ENCODE measurements around the gene WNT16.

DNA sequence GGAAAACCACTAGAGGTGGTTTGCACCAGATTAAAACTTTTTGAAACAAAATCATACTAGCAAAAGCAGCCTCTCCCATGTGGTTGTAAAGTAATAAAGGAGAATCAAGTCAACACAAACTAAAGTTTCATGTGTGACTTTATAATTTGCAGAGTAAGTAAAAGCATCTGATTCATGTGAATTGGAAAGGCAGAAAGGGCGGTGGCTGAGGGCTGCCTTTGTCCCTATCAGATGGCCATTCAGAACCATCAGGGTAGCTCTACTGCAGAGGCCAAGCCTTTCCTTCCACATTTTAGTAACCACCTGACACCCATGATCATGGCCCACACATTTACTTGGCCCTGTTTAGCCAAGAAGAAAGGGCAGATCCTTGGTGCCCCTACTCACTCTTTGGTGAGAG lies 15.7 kb downstream of the WNT16 start:
- TF ChIP-seq, protein P1, sequence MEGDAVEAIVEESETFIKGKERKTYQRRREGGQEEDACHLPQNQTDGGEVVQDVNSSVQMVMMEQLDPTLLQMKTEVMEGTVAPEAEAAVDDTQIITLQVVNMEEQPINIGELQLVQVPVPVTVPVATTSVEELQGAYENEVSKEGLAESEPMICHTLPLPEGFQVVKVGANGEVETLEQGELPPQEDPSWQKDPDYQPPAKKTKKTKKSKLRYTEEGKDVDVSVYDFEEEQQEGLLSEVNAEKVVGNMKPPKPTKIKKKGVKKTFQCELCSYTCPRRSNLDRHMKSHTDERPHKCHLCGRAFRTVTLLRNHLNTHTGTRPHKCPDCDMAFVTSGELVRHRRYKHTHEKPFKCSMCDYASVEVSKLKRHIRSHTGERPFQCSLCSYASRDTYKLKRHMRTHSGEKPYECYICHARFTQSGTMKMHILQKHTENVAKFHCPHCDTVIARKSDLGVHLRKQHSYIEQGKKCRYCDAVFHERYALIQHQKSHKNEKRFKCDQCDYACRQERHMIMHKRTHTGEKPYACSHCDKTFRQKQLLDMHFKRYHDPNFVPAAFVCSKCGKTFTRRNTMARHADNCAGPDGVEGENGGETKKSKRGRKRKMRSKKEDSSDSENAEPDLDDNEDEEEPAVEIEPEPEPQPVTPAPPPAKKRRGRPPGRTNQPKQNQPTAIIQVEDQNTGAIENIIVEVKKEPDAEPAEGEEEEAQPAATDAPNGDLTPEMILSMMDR (IDR thresholded peaks at IDR 0.05; ENCODE audit: low read depth, low read length, poor library complexity, severe bottlenecking) = no peak
- no peak for TF ChIP-seq EZH2phosphoT487 (IDR thresholded peaks at IDR 0.05; ENCODE audit: borderline replicate concordance, low read length)
